GM12892 (cell line): ENCODE results near the gene PHACTR4.

ENCODE experiments used
- DNase-seq: peaks from one replicate; pipeline ENCODE4 v3.0.0; 2011; ENCODE audit not compliant: insufficient read length
- FAIRE-seq: peaks from 2 replicates; lab custom pipeline; 2011; peaks lifted over from hg19 to GRCh38; lab: Jason Lieb, UNC
- POLR2A ChIP-seq: IDR thresholded peaks from 2 replicates; pipeline ENCODE4 v1.6.1; 2011; ENCODE audit warnings: low read depth, low read length, control low read depth
- POLR2AphosphoS5 ChIP-seq: IDR thresholded peaks from 2 replicates; pipeline ENCODE4 v1.6.1; 2011; ENCODE audit warnings: low read depth, low read length, control low read depth
- TAF1 ChIP-seq: IDR thresholded peaks from 2 replicates; pipeline ENCODE4 v1.6.1; 2011; ENCODE audit warnings: low read depth, mild to moderate bottlenecking, control low read depth, low read length, borderline replicate concordance

Gene PHACTR4

DNA sequence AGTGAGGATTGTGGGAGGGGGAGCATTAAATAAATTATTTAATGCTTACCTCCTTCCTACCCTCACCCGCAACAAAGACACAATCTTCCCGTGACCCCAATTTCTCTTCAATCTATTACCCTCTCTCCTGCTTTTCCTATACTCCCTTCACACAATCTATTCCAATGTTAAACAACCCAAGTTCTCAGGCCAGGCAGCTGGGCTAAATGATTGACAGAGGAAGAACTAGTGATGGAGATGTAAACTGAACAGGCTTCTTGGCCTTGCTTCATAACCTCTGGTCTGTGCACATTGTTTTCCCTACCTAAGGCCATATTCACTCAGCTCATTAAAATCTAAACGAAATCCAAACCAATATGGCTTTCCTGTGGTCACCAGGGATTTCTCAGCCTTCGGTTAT, 132.4 kb downstream of the PHACTR4 start:
- no peak for FAIRE-seq
- TF ChIP-seq POLR2AphosphoS5 (no peak), POLR2A (no peak), TAF1 (no peak)
- DNase-seq: no peak

DNA sequence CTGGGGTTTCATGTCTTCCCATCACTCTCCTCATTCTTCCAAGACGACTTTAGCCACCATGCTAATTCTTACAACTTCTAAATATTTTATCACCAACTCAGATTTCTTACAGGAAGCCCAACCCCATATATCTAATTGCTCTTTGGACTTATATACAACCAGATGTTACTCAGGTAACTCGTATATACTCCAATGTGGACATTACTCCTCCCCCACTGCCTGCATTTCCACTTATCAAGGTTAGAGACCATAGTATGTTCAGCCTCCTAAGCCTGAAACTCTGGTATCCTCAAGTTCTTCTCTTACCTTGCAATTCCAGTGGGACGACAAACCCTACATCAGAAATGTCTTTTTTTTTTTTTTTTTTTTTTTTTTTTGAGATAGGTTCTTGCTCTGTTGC, 133.6 kb downstream of the PHACTR4 start:
- no peak for DNase-seq
- TF ChIP-seq TAF1 (no peak), POLR2A (no peak), POLR2AphosphoS5 (no peak)
- FAIRE-seq: no peak

DNA sequence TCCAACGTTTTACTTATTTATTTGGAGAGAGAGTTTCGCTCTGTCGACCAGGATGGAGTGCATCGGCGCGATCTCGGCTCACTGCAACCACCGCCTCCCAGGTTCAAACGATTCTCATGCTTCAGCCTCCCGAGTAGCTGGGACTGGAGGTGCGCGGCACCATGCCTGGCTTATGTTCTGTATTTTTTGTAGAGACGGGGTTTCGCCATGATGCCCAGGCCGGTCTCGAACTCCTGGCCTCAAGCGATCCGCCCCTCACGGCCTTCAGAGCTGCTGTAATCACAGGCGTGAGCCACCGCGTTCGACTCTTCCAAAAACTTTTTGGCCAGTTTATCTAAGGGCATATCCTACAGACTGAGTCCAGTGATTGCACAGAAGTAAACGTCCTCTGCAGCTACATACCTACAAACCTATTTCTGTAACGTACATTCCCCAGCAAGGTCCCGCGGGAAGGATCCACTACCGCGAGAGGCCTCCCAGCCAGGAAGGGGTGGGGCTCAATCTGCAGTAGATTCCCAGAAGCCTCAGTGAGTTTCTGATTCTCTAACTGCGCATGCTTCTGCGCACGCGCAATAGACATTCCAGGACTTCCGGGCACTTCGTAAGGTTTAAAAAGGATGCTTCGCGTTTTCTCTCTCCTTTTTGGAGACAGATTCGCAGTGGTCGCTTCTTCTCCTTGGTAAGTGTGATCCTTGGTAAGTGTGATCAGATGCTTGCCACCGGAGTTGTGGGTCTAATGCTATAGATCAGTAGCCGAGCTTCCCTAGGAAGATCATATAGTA, 136.1 kb downstream of the PHACTR4 start, which contains the start of gene RCC1:
Gene RCC1 (plus strand): TSS at position 638 of the 782 bp plus-strand sequence. CDS start 23,824 bp downstream, outside the sequence.
- DNase-seq (peak; percentile 85), FAIRE-seq (peak; percentile 86)
- peak; percentile 99 for TF ChIP-seq POLR2A
- peak; percentile 100 for TF ChIP-seq POLR2AphosphoS5
- peak; percentile 99 for TF ChIP-seq TAF1

DNA sequence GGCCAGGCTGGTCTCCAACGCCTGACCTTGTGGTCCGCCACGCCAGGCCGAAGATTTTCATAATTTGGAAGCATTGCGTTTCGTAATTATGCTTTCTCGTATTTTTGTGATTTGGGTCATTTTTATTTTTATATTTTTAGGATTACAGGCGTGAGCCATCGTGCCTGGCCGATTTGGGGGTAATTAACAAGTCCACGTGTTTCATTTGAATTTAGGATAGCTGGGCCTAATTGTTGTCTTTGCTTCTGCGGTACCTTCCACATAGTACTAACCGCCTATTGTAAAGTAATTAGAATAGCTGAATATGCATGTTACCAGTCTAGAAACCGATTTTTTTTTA, 137.3 kb downstream of the PHACTR4 start:
- no peak for FAIRE-seq

DNA sequence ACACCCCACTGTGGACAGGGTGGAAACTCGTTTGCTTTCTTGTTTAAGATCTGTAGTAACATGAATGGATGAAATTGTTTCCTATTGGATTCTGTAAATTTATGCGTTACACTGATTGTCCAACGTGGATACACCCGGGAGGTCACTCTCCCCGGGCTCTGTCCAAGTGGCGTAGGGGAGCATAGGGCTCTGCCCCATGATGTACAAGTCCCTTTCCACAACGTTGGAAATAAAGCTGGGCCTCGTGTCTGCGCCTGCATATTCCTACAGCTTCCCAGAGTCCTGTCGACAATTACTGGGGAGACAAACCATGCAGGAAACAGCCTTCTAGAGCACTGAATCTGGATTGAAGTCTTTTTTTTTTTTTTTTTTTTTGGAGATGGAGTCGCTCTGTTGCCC, 137.7 kb downstream of the PHACTR4 start:
- DNase-seq (no peak), FAIRE-seq (no peak)
- TF ChIP-seq TAF1: no peak
- no peak; the same call in 1 of the 2 replicates for TF ChIP-seq POLR2A
- TF ChIP-seq POLR2AphosphoS5: no peak; the same call in 1 of the 2 replicates

More for the DNA sequence above, 137.3 kb downstream of the PHACTR4 start:
- TF ChIP-seq POLR2A (no peak), TAF1 (no peak), POLR2AphosphoS5 (no peak; the same call in 1 of the 2 replicates)
- no peak for DNase-seq

GRCh38 chr1:28507646-28508434, 138.3 kb downstream of the PHACTR4 start:
- FAIRE-seq (no peak), DNase-seq (no peak)

GRCh38 chr1:28508435-28508754, 138.9 kb downstream of the PHACTR4 start:
- no peak for TF ChIP-seq TAF1
- peak; percentile 79 for TF ChIP-seq POLR2A
- peak; percentile 80; the same call in 1 of the 2 replicates for TF ChIP-seq POLR2AphosphoS5
- FAIRE-seq: no peak
- DNase-seq: no peak

More at GRCh38 chr1:28507646-28508434, 138.3 kb downstream of the PHACTR4 start:
- TF ChIP-seq POLR2AphosphoS5: peak; percentile 19
- no peak for TF ChIP-seq POLR2A
- no peak for TF ChIP-seq TAF1

DNA sequence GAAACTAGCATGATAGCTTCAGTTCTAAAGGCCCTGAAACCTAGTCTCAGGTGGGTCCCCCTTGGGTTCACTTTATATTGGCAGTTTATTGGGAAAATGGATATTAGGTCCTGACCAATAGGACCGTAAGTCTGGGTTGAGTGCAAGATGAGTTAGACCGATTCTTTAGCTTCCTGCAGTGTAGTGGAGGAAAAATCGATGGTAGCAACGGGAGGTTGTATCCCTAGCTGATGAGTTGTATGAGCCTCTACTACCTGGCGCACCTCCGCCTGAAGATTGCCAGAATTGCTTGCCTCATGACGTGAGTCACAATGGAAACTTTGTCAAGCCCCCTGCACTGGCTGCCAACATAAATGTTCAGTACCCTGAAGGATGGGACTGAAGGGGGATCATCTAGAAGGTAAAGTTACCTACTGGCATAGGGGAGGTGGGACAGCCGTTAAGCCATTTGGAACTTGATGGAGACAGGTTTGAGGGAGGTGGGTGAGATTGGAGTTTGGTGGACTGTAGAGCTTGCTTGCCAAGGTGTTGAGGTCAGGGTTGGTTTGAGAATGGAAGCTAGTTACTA, 140.2 kb downstream of the PHACTR4 start:
- no peak for FAIRE-seq
- no peak for DNase-seq

DNA sequence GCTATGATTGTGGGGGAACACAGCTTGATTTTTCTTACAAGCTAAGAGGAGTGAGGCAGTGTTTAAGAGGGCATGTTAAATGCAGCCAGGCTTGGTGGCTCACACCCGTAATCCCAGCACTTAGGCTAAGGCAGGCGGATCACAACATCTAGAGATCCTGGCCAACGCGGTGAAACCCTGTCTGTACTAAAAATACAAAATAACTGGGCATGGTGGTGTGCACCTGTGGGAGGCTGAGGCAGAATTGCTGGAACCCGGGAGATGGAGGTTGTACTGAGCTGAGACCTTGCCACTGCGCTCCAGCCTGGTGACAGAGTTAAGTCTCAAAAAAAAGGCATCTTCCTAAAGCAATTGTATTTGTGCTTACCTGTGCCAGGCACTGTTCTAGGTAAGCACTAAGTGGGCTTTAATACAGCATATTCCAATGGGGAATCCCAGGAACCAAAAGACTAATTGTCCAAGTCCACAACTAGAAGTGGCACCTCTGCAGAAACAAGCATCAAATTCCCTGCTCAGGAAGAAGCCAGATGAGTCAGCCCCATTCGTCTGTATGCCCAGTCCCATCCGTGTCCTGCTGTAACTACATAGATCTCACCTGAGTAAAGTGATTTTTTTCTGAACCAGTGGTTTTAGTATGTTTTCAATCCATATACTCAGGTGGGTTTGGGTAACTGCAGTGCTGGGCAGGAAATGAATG, 140.9 kb downstream of the PHACTR4 start:
- FAIRE-seq: peak; percentile 48
- DNase-seq: no peak
- TF ChIP-seq TAF1: peak; percentile 27; the same call in 1 of the 2 replicates
- TF ChIP-seq POLR2A: peak; percentile 95
- TF ChIP-seq POLR2AphosphoS5: peak; percentile 93

More for the DNA sequence above, 140.2 kb downstream of the PHACTR4 start:
- TF ChIP-seq POLR2A: no peak
- peak; percentile 98; the same call in 1 of the 2 replicates for TF ChIP-seq POLR2AphosphoS5

GRCh38 chr1:28510970-28511440, 141.5 kb downstream of the PHACTR4 start:
- TF ChIP-seq POLR2A (peak; percentile 68; the same call in 1 of the 2 replicates), TAF1 (no peak), POLR2AphosphoS5 (peak; percentile 21)
- no peak for DNase-seq
- no peak for FAIRE-seq
